Mucosa of descending colon (tissue), 3 donors: Measurements from ENCODE around the gene ZMYND12. TPM values are rescaled to one million over a fixed set of nuclear protein-coding genes. Genes with fewer than 3 reads are reported as not detected.

ENCODE experiments used
- ATAC-seq: fragments of 200-7000 bp; cut with Tn5 transposase; one replicate; pipeline ENCODE4 v1.9.1; 2020; ENCODE audit warnings: mild to moderate bottlenecking, moderate library complexity
- DNase-seq, 3 donors: peaks; one replicate each; pipeline ENCODE4 v3.0.0-alpha.2; 2020
- H3K36me3 ChIP-seq: fragments of 200-600 bp; one replicate; pipeline ENCODE4 v1.8.0; 2021; ENCODE audit warnings: low read depth, mild to moderate bottlenecking
- H3K4me1 ChIP-seq: fragments of 200-600 bp; one replicate; pipeline ENCODE4 v1.8.0; 2021; ENCODE audit warnings: low read depth, mild to moderate bottlenecking
- H3K4me3 ChIP-seq: fragments of 200-600 bp; one replicate; pipeline ENCODE4 v1.8.0; 2021; ENCODE audit warnings: mild to moderate bottlenecking
- H3K9me3 ChIP-seq: fragments of 200-600 bp; one replicate; pipeline ENCODE4 v1.8.0; 2021; ENCODE audit warnings: mild to moderate bottlenecking
- CTCF ChIP-seq: fragments of 200-600 bp; IDR thresholded peaks from one replicate; pipeline ENCODE4 v1.8.0; 2022; ENCODE audit warnings: antibody characterized with exemption, mild to moderate bottlenecking
- intact Hi-C, 2 donors: fragments of 100-400 bp; cut with DNase I in 1 of 2; cut with micrococcal nuclease in 1 of 2; formaldehyde crosslinking; loops; one replicate each; pipeline versions ENCODE4 v1.11.0 to v1.11.1; 2022; cut with DNase I, micrococcal nuclease
- total RNA-seq, 3 donors: library from RNA; stranded (reverse); fragmentation: NEBNext Ultra II Directional in 2 of 3; extraction: Animal tissue kit (Norgen Biotek cat#: 25700) in 2 of 3; gene quantifications; one replicate each; pipeline versions ENCODE4 v1.2.1 to v1.2.4, GENCODE V29; 2021 to 2023
- donor health status: DM: no; HTN: no; CAD: no; lungs with moderate emphysema.
- donor health status: DM: no; HTN: no; CAD: no.
- donor health status: DM: no; HTN: yes; CAD: no.

Gene ZMYND12
- total RNA-seq, 3 donors from 2014 or later: 1.2 to 3.0 (median 2.2) TPM

DNA sequence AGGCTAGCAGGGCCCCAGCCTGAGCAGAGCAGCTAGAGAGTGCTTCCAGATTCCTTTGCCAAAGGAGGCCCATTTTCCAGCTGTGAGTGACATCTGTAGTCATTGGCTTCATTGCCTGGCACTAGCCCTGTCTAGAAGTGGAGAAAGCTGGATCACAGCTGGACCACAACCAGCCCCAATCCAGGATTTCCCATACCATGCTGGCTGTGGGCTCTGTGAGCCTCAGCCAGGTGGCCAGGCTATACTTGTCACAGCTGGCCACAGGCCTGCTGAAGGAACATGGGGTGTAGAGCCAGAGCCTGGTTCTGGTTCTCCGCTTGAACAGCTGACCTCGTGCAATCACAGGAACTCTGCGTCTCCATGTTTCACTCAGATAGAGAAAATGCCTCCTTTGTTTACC, 38.7 kb downstream of the ZMYND12 start:
- no peak for ATAC-seq
- Histone ChIP-seq H3K4me3 (no peak overlapping the region), H3K4me1 (peaks cover 3% of the 10 kb centered on the region), H3K36me3 (no peaks in the 10 kb centered on the region), H3K9me3 (no peaks in the 10 kb centered on the region)
- intact Hi-C loops: no loop called here
- DNase-seq: no peak
- no peak for TF ChIP-seq CTCF

- Histone ChIP-seq H3K4me3 (no peak overlapping the region), H3K9me3 (no peaks in the 10 kb centered on the region), H3K36me3 (no peaks in the 10 kb centered on the region), H3K4me1 (no peaks in the 10 kb centered on the region)
- no peak for TF ChIP-seq CTCF
- intact Hi-C loops: no loop called here
- DNase-seq (no peak), ATAC-seq (no peak)
Measured at GRCh38 chr1:42414551-42415496, 41.0 kb downstream of the ZMYND12 start.

DNA sequence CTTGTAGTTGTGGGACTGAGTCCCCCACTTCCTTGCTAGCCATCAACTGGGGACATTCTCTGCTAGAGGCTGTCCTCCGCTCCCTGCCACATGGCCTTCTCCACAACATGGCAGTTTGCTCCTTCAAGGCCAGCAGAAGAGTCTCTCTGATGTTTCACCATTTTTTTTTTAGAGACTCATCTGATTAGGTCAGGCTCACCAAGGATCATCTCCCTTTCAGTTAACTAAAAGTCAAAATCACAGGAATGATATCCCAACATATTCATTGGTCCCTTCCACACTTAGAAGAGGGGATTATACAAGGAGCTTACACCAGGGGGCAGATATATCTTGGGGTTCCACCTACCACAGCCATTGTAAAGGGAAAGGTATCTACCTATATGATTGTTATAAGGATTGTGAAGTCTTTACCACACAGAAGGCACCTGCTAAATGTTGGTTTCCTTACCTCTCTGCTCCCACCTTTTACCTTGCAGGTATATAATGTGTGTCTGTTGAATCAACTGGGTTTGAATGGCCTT, 51.9 kb downstream of the ZMYND12 start:
- Histone ChIP-seq H3K4me1 (no peaks in the 10 kb centered on the region), H3K36me3 (no peaks in the 10 kb centered on the region), H3K4me3 (no peak overlapping the region), H3K9me3 (no peaks in the 10 kb centered on the region)
- TF ChIP-seq CTCF: no peak
- ATAC-seq (peak; percentile 41), DNase-seq (no peak)
- intact Hi-C loops: no loop called here

- no peak for ATAC-seq
- no peaks in the 10 kb centered on the region for H3K36me3 ChIP-seq
- H3K4me3 ChIP-seq: no peak overlapping the region
- no peak for DNase-seq
- no peaks in the 10 kb centered on the region for H3K4me1 ChIP-seq
- no peak for TF ChIP-seq CTCF
- no peaks in the 10 kb centered on the region for H3K9me3 ChIP-seq
- intact Hi-C loops: no loop called here
Measured at GRCh38 chr1:42399315-42400100, 56.3 kb downstream of the ZMYND12 start.

GRCh38 chr1:42392967-42393848, 62.6 kb downstream of the ZMYND12 start:
- no peaks in the 10 kb centered on the region for H3K9me3 ChIP-seq
- H3K36me3 ChIP-seq: no peaks in the 10 kb centered on the region
- H3K4me1 ChIP-seq: peaks cover 12% of the 10 kb centered on the region
- ATAC-seq (peak; percentile 86), DNase-seq (peak in 1 of 3 donors; percentile 70)
- no peak overlapping the region for H3K4me3 ChIP-seq
- no peak for TF ChIP-seq CTCF
- intact Hi-C loops: no loop called here
